Activated CD4-positive, alpha-beta memory T cell treated with anti-CD3 and anti-CD28 coated beads, Interleukin-2, amount 10 ng/mL, durations not matched to agents 7 days and 5 days (primary cell): ENCODE measurements around the gene WDR77. TPM values are rescaled to one million over a fixed set of nuclear protein-coding genes. Genes with fewer than 3 reads are reported as not detected.

Experiments
- CTCF ChIA-PET: fragments of 350-600 bp; sonication (Branson Sonifier 250); formaldehyde crosslinking; loops from one replicate; lab custom pipeline; 2021; ENCODE audit warnings: antibody characterized with exemption, inconsistent platforms; lab: Charles Lee
- POLR2A ChIA-PET: fragments of 350-600 bp; sonication (Branson Sonifier 250); formaldehyde crosslinking; loops from one replicate; lab custom pipeline; 2021; ENCODE audit warnings: antibody characterized with exemption; lab: Charles Lee
- DNase-seq: peaks from one replicate; pipeline ENCODE4 v3.0.0-alpha.2; 2020
- H3K27ac Mint-ChIP-seq: one replicate; pipeline ENCODE4 v1.8.0; 2021; ENCODE audit warnings: mild to moderate bottlenecking, mixed read lengths
- H3K27me3 Mint-ChIP-seq: one replicate; pipeline ENCODE4 v1.8.0; 2021; ENCODE audit warnings: mixed read lengths
- H3K36me3 Mint-ChIP-seq: one replicate; pipeline ENCODE4 v1.8.0; 2021; ENCODE audit warnings: low read depth, mixed read lengths
- H3K4me1 Mint-ChIP-seq: one replicate; pipeline ENCODE4 v1.8.0; 2021; ENCODE audit warnings: mixed read lengths
- H3K4me3 Mint-ChIP-seq: one replicate; pipeline ENCODE4 v1.8.0; 2021; ENCODE audit warnings: mild to moderate bottlenecking, mixed read lengths
- H3K9me3 Mint-ChIP-seq: one replicate; pipeline ENCODE4 v1.8.0; 2021; ENCODE audit warnings: mixed read lengths
- total RNA-seq, 2 experiments: library from RNA; stranded (reverse); gene quantifications; one replicate each; pipeline ENCODE4 v1.2.3, GENCODE V29; 2021

WDR77 gene
- total RNA-seq, 2 experiments from 2014 or later: 26.3 to 28.4 TPM

DNA sequence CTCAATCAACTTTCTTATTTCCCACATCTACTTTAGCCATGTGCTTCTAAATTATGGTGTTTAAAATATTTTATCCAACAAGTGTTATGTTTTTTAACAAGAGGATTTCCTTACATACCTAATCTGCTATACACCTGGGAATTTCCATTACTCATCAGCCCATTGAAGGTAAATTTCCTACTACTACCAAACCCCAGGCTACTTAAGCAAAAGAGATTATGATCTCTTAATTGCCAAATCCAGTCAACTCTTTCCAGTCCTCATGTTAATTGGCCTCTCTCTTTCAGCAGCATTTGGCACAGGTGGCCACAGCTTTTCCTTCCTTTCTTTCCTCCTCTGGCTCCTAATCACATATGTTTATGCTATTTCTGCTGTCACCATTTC is 19.7 kb upstream of the WDR77 start:
- no peaks in the 10 kb centered on the region for H3K27me3 Mint-ChIP-seq
- H3K9me3 Mint-ChIP-seq: no peaks in the 10 kb centered on the region
- no peak overlapping the region for H3K27ac Mint-ChIP-seq
- no peak for DNase-seq
- peaks cover 11% of the 10 kb centered on the region for H3K4me1 Mint-ChIP-seq
- H3K4me3 Mint-ChIP-seq: no peak overlapping the region
- CTCF ChIA-PET: interaction anchor here (0.9 to 2.3 kb wide), 2 partner anchors 39 to 156 kb away, joined by 3 to 11 read pairs; no protein-coding TSS in a partner anchor
- POLR2A ChIA-PET: interaction anchor here (0.8 to 1.6 kb wide), 3 partner anchors 10 to 850 kb away, joined by 3 to 8 read pairs (median 3); no protein-coding TSS in a partner anchor
- H3K36me3 Mint-ChIP-seq: peaks cover 20% of the 10 kb centered on the region

DNA sequence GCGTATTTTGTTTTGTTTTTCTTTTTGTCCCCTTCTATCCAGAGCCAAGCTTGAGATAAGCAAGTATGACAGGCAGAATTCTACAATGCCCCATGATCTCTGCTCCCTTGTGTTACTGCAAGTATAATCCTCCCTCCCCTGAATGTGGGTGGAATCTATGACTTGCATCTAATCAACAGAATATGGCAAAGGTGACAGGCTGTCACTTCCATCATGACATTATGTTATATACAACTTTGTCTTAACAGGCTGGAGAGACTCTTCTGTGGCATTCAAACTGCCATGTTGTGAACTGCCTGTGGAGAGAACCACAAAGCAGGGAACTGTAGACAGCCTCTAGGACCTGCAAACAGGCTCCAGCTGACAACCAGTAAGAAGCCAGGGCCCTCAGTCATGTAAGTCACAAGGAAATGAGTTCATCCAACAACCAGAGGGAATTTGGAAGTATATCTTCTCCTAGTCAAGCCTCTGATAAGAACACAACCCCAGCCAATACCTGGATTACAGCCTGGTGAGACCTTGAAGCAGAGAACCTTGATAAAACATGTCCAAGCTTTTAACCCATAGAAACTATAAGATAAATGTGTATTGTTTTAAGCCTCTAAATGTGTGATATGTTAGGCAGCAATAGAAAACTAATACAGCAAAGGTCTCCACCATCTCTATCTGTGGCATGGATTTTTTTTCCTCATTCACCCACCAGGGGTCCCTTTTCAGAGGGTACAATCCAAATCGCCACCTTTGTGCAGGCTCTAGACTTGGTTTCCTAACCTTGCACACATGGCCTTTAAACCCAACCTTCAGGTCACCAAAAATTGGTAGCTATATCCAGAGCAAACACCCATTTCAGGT is 19.0 kb upstream of the WDR77 start:
- Mint-ChIP-seq H3K36me3 (peaks cover 24% of the 10 kb centered on the region), H3K4me1 (peaks cover 12% of the 10 kb centered on the region), H3K27ac (no peak overlapping the region), H3K9me3 (no peaks in the 10 kb centered on the region), H3K27me3 (no peaks in the 10 kb centered on the region), H3K4me3 (no peak overlapping the region)
- ChIA-PET CTCF (interaction anchor here (2.3 kb wide), 1 partner anchor 40 kb away, joined by 11 read pairs; no protein-coding TSS in a partner anchor), POLR2A (interaction anchor here (0.6 to 1.6 kb wide), 2 partner anchors 9 to 40 kb away, joined by 3 to 8 read pairs; no protein-coding TSS in a partner anchor)
- DNase-seq: no peak

DNA sequence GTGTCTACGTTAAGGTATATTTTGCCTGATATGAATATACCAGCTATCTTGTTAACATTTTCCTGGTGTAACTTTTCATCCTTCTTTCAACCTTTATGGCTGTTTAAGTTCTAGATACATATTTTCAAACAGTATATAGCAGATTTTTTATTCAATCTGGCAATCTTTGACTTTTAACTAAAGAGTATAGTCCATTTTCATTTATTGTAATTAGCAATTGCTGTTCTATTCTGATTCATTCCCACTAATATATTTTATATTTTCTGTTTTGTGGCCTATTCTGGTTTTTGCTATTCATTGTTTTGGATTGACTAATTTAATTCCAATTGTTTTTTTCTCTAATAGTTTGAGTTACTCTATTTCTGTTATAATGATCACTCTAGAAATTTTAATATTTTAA is 17.4 kb upstream of the WDR77 start:
- ChIA-PET CTCF (no interaction called here), POLR2A (interaction anchor here (0.8 to 2.8 kb wide), 3 partner anchors 11 to 18 kb away, joined by 3 to 15 read pairs (median 7); partner anchors contain the start of genes ATP5PB and WDR77)
- Mint-ChIP-seq H3K9me3 (no peaks in the 10 kb centered on the region), H3K27me3 (no peaks in the 10 kb centered on the region), H3K27ac (no peak overlapping the region), H3K4me3 (no peak overlapping the region), H3K4me1 (peaks cover 5% of the 10 kb centered on the region), H3K36me3 (peaks cover 33% of the 10 kb centered on the region)
- DNase-seq: no peak

DNA sequence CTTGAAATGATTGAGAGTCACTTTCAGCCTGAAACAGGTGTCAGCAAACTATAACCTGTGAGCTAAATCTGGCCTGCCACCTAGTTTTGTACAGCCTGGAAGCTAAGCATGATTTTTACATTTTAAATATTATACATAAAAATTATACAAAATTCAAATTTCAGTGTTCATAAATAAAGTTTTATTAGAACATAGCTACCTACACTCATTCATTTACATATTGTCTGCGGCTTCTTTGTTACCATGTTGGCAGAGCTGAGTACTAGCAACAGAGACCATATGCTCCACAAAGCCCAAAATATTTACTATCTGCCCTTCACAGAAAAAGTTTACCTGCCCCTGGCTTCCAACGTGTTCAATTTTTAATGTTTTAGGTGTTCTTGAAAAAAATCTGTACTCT is 16.7 kb upstream of the WDR77 start:
- Mint-ChIP-seq H3K9me3 (no peaks in the 10 kb centered on the region), H3K27ac (no peak overlapping the region), H3K36me3 (peaks cover 39% of the 10 kb centered on the region), H3K4me1 (peaks cover 5% of the 10 kb centered on the region), H3K4me3 (no peak overlapping the region), H3K27me3 (no peaks in the 10 kb centered on the region)
- POLR2A ChIA-PET: interaction anchor here (0.8 to 2.8 kb wide), 4 partner anchors 11 to 289 kb away, joined by 3 to 15 read pairs (median 6); partner anchors contain the start of genes ATP5PB and WDR77
- CTCF ChIA-PET: interaction anchor here (1.1 kb wide), 1 partner anchor 43 kb away, joined by 3 read pairs; no protein-coding TSS in a partner anchor
- DNase-seq: no peak

DNA sequence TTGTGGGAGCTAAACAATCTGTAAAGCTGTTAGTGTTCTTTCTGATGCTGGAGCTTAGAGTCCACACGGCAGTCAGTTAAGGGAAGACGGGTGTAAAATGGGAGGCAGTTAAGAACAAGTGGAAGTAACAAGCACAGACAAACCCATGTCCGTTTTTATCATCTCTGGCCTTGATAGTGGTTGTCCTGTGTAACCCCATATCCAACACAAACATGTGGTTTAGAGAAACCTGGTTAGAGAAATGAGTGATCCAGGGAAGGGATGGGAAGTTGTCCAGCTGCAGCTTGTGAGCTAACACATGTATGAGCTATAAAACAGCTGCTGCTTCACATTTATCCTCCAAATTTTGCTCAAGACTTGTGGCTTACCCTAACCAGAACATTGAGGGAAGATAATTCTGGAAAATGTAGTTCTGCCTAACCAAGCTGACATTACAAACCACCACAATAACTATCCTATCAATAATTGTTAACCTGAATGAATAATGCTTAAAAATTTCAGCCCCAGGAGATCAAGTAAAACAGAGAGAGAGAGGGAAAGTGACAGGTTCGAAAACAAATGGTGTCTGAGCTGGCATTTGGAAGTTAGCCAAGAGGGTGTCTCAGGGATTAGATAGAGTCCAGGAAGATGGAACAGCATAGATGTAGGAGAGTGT is 14.1 kb upstream of the WDR77 start:
- Mint-ChIP-seq H3K9me3 (no peaks in the 10 kb centered on the region), H3K27me3 (no peaks in the 10 kb centered on the region), H3K36me3 (peaks cover 60% of the 10 kb centered on the region), H3K4me1 (peaks cover 12% of the 10 kb centered on the region), H3K4me3 (no peak overlapping the region), H3K27ac (no peak overlapping the region)
- no peak for DNase-seq
- POLR2A ChIA-PET: interaction anchor here (1.5 to 2.7 kb wide), 3 partner anchors 9 to 16 kb away, joined by 4 to 9 read pairs (median 8); no protein-coding TSS in a partner anchor
- CTCF ChIA-PET: interaction anchor here (0.6 to 1.4 kb wide), 6 partner anchors 15 to 192 kb away, joined by 3 to 4 read pairs (median 3); no protein-coding TSS in a partner anchor

GRCh38 chr1:111462370-111463028 is 13.4 kb upstream of the WDR77 start:
- Mint-ChIP-seq H3K4me3 (no peak overlapping the region), H3K27ac (no peak overlapping the region), H3K9me3 (no peaks in the 10 kb centered on the region), H3K4me1 (peaks cover 14% of the 10 kb centered on the region), H3K36me3 (peaks cover 65% of the 10 kb centered on the region), H3K27me3 (no peaks in the 10 kb centered on the region)
- DNase-seq: no peak
- ChIA-PET POLR2A (interaction anchor here (1.5 to 2.7 kb wide), 4 partner anchors 9 to 46 kb away, joined by 3 to 9 read pairs (median 6); no protein-coding TSS in a partner anchor), CTCF (interaction anchor here (0.7 to 1.4 kb wide), 4 partner anchors 10 to 46 kb away, joined by 3 to 4 read pairs (median 3); no protein-coding TSS in a partner anchor)

DNA sequence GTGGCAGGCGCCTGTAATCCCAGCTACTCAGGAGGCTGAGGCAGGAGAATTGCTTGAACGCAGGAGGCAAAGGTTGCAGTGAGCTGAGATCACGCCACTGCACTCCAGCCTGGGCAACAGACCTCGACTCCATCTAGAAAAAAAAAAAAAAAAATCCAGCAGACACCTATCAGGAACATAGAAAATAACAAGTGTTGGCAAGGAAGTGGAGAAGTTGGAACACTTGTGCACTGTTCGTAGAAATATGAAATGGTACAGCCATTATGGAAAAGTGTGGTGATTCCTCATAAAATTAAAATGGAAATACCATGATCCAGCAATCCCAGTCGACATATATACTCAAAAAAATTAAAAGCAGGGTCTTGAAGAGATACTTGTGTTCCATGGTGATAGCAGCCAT is 12.7 kb upstream of the WDR77 start:
- Mint-ChIP-seq H3K4me1 (peaks cover 19% of the 10 kb centered on the region), H3K4me3 (no peak overlapping the region), H3K36me3 (peaks cover 71% of the 10 kb centered on the region), H3K27me3 (no peaks in the 10 kb centered on the region), H3K27ac (no peak overlapping the region), H3K9me3 (no peaks in the 10 kb centered on the region)
- DNase-seq: no peak
- CTCF ChIA-PET: interaction anchor here (1.3 kb wide), 1 partner anchor 9 kb away, joined by 3 read pairs; no protein-coding TSS in a partner anchor
- POLR2A ChIA-PET: interaction anchor here (1.3 to 2.7 kb wide), 4 partner anchors 10 to 46 kb away, joined by 3 to 9 read pairs (median 6); no protein-coding TSS in a partner anchor

DNA sequence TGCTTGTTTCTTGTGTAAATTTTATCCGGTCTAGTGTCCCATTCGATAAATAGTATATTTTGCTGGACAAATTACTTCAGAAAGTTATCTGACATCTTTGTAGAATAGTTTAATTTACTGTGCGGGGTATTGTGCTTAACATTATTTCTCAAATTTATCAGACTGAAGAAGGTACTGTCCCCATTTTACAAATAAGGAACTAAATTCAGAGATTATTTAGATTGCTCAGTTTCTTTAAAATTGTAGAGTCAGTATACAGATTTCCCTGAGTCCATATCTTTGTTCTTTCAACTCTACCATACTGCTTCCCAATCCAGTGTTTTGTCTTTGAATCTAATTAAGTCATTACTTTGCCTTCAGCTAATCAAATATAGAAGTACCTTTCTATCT is 6.6 kb upstream of the WDR77 start:
- H3K4me3 Mint-ChIP-seq: peak overlapping the region; percentile 50
- H3K36me3 Mint-ChIP-seq: peaks cover 82% of the 10 kb centered on the region
- no peaks in the 10 kb centered on the region for H3K27me3 Mint-ChIP-seq
- peak overlapping the region; percentile 84 for H3K27ac Mint-ChIP-seq
- H3K4me1 Mint-ChIP-seq: peaks cover 72% of the 10 kb centered on the region
- no peak for DNase-seq
- POLR2A ChIA-PET: interaction anchor here (0.6 kb wide), 1 partner anchor 52 kb away, joined by 3 read pairs; no protein-coding TSS in a partner anchor
- CTCF ChIA-PET: no interaction called here
- no peaks in the 10 kb centered on the region for H3K9me3 Mint-ChIP-seq

GRCh38 chr1:111454859-111455641 is 6.0 kb upstream of the WDR77 start:
- Mint-ChIP-seq H3K4me1 (peaks cover 77% of the 10 kb centered on the region), H3K27ac (peak overlapping the region; percentile 84), H3K4me3 (peak overlapping the region; percentile 50), H3K36me3 (peaks cover 82% of the 10 kb centered on the region), H3K27me3 (no peaks in the 10 kb centered on the region), H3K9me3 (no peaks in the 10 kb centered on the region)
- DNase-seq: no peak
- CTCF ChIA-PET: interaction anchor here (5.5 kb wide), 1 partner anchor 53 kb away, joined by 28 read pairs; no protein-coding TSS in a partner anchor
- POLR2A ChIA-PET: interaction anchor here (1.0 to 8.9 kb wide), 2 partner anchors 19 to 52 kb away, joined by 3 to 137 read pairs; partner anchors contain the start of gene C1orf162

DNA sequence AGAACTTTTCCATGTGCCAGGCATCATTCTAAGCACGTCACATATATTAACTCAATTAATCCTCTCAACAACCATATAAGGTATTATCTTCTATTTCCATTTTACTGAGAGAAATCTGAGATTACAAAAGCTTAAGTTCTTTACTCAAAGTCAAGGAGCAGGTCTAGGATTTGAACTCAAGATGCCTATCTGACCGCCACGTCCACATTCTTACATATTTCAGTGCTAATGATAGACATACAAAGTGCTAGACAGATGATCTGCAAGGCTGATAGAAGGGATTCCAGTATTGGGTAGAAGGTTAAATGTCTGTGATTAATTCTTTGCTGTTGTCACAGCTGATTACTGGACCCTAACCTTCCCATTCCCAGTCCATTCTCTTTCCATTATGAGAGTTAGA is 4.7 kb upstream of the WDR77 start:
- H3K4me1 Mint-ChIP-seq: peaks cover 80% of the 10 kb centered on the region
- peaks cover 79% of the 10 kb centered on the region for H3K36me3 Mint-ChIP-seq
- no peaks in the 10 kb centered on the region for H3K9me3 Mint-ChIP-seq
- no peak for DNase-seq
- H3K27me3 Mint-ChIP-seq: no peaks in the 10 kb centered on the region
- peak overlapping the region; percentile 52 for H3K27ac Mint-ChIP-seq
- POLR2A ChIA-PET: interaction anchor here (0.8 to 8.9 kb wide), 5 partner anchors 16 to 274 kb away, joined by 3 to 137 read pairs (median 5); partner anchors contain the start of gene C1orf162
- H3K4me3 Mint-ChIP-seq: no peak overlapping the region
- CTCF ChIA-PET: interaction anchor here (0.9 to 5.5 kb wide), 5 partner anchors 54 to 302 kb away, joined by 3 to 28 read pairs (median 4); partner anchors contain the start of gene DDX20

- CTCF ChIA-PET: interaction anchor here (0.9 to 5.5 kb wide), 6 partner anchors 9 to 303 kb away, joined by 3 to 28 read pairs (median 4); partner anchors contain the start of gene DDX20
- H3K36me3 Mint-ChIP-seq: peaks cover 68% of the 10 kb centered on the region
Observed at GRCh38 chr1:111452581-111452980, 3.5 kb upstream of the WDR77 start.

More at GRCh38 chr1:111452581-111452980, 3.5 kb upstream of the WDR77 start:
- H3K27me3 Mint-ChIP-seq: no peaks in the 10 kb centered on the region
- H3K27ac Mint-ChIP-seq: no peak overlapping the region
- H3K4me3 Mint-ChIP-seq: no peak overlapping the region
- H3K4me1 Mint-ChIP-seq: peaks cover 82% of the 10 kb centered on the region
- no peak for DNase-seq
- H3K9me3 Mint-ChIP-seq: no peaks in the 10 kb centered on the region
- POLR2A ChIA-PET: interaction anchor here (0.9 to 8.9 kb wide), 7 partner anchors 13 to 253 kb away, joined by 3 to 137 read pairs (median 5); partner anchors contain the start of gene C1orf162
